Measurements from ENCODE around the gene OLIG3.
A peak's percentile ranks its signal among the peaks of the same experiment; 100 is the strongest.

OLIG3 gene

DNA sequence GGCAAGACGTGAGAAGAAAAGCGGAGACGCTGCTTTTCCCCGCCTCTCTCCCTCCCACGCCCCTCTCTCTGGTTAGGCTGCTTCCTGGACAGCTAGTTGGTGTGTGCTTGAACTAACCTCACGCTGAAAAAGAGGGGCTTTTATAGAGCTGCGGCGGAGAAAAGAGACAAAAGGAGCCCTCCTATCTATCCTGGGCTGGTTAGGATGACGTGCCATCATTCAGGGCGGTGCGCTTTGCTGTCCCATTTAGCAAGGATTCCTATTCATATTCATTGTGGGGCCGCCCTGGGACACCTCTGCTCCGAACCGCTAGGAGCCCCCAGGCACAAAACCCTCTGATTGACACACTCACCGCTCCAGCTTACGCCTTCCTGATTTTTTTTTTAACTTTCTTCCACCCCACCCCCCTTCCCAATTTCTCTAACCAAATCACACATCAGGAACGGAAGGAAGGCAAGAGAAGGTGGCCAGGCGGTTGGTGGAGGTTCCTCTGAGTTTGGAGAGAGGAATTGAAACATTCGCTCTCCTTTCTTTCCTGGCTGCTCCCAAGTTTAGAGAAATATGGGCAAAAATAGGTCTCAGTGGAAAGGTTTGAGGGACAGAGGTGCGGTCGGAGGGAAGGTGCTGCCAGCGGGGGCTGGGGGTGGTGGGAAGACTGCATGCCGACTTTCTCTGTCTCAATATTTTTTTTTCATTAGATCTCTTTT lies at the start of gene OLIG3:
TSS of gene OLIG3 (minus strand) at position 114 of the 707 bp plus-strand sequence. CDS start 224 bp downstream, outside the sequence.
- no peak for DNase-seq (ENCODE audit: low read depth in 3 of 3)

DNA sequence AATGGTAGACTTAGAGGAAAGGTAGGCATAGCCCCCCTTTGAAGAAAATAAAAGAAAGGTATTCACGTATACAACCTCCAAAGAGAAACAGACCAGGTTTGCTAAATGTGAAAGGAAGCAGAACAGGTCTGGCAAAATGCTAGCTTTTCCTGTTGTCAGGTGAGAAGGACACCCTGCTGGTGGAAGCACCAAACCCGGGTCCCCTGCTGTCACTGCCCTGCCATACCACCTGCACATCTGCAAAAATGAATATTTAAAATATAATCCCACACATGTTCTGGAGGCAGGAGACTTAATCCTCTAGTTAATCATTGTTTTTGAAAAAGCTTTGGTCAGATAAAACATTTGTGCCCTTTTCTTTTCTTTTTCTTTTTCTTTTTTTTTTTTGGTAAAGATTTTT lies 48.9 kb upstream of the OLIG3 start:
- no peak for DNase-seq (ENCODE audit: low read depth in 3 of 3)

DNA sequence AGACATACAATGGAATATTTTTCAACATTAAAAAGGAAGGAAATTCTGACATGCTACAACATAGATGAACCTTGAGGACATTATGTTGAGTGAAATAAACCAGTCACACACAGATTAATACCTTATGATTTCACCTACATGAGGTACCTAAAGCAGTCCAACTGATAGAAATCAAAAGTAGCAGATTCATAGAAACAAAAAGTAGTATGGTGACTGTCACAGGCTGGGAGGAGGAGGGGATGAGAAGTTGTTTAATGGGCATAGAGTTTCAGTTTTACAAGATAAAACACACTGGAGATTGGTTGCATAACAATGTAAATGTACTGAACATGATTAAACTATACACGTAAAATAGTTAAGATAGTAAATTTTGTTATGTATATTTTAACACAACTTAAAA lies 48.5 kb upstream of the OLIG3 start:
- DNase-seq (ENCODE audit: low read depth in 3 of 3): no peak

DNA sequence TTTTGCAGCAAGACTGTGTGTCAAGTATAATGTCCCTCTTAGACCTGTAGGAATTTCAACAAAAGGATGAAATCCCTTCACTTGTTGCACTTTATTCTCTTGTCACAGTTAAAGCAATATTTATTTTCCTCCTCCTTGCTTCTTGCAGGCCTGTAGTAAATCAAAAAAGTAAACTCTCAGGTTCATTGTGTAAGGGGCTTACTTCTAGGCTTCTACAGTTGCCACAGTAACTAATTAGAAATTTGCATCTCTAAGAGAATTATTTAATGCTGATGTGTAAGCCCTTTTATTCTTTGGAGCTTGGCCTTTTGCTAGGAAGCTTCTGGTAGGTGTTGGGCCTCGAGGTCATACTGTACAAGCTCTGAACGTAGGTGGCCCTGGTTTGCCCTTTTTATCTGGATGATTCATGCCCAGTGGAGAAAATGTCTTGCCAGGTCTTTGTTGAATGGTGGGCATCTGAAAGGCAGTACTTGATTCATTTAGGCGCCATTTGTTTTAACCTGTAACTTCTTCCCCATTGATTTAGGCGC lies 47.4 kb upstream of the OLIG3 start:
- DNase-seq (ENCODE audit: low read depth in 3 of 3): no peak

DNA sequence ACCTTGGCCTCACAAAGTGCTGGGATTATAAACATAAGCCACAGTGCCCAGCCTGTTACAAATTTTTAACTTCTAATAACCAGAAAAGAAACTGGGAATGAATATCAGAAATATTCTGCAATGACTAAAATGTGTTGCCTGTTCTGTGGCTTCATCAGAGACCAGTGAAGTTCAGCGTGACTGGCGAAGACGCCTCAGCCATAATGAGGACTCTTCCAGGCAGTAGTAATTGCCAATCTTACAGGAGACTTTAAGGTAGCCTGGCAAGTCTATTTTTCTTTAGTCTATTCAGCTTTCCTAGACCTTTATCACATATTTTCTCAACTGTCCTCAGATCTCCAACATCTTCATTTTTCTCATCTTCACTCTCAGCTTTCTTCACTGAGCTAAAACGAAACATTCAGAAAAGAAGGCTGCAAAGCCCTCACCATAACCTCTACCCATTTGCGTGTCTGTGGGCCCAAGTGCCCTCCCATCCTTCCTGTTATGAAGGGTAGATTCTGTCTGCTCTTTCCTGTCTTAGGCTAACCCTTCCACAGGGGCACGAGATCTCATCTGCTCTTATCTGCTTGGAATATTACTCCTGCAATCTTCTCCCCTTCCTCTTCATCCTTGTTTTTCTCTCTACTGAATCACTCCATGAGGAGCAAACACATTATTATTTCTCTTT lies 42.0 kb upstream of the OLIG3 start:
- peak in 1 of 3 experiments; percentile 21 for DNase-seq (ENCODE audit: low read depth in 3 of 3)

DNA sequence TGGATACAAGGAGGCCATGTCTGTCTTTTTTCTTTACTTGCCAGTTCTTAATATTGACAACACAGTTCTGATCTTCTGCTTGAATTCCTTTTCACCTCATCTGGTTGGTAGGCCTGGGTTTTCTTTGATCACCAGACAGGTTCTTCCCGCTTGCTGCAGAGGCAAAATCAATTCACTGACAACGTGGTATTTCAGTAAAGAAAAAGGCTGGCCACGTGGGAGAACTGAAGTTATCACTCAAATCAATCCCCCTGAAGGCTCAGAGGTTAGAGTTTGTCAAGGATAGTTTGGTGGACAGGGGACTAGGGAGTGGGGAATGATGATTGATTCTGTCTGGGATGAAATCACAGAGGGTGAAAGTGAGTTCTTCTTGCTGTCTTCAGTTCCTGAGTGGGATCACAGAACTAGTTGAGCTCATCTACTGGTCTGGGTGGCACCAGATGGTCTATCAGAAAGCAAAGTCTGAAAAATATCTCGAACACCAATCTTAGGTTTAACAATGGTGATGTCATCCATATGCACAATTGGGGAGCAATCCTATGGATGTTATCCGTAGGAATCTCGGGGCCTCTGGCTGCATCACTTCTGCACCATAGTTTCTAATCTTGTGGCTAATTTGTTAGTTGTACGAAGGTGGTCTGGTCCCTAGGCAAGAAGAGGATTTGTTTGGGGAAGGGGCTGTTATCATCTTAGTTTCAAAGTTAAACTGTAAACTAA lies 37.3 kb upstream of the OLIG3 start:
- no peak for DNase-seq (ENCODE audit: low read depth in 3 of 3)

DNA sequence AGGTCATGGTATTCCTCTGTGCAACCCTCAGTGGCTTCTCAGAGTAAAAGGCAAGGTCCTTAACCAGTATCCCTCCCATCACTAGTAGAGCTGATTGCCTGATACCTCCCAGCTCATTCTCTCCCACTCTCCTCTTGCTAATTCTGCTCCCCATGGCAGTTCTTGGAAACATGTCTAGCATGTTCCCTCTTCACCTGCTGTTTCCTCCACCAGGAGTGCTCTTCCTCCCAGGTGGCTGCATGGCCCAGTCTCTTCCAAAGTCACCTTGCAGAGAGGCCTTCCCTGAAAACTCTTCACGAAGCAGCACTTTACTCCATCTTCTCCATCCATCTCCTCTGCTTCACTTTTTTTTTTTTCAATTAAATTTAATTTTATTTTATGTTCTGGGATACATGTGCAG lies 36.2 kb upstream of the OLIG3 start:
- no peak for DNase-seq (ENCODE audit: low read depth in 3 of 3)

DNA sequence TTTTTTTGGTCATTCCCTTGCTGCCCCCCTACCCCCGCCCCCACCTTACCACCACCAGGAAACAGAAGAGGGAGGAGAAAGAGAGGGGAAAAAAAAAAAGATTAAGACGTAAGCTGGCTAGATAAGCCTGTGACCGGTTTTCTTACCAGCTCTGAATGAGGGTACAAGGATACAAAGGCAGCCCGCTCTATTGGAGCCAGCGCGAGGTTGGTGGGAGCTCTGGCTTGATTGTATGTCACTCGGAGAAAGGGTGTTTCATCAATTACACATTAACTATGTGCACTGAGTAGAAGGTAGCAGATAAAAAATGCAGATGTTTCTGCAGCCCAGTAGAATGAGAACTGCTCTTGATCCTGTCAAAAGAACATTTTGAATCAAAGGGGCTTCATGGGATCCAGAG lies 28.6 kb upstream of the OLIG3 start:
- DNase-seq (ENCODE audit: low read depth in 3 of 3): no peak

DNA sequence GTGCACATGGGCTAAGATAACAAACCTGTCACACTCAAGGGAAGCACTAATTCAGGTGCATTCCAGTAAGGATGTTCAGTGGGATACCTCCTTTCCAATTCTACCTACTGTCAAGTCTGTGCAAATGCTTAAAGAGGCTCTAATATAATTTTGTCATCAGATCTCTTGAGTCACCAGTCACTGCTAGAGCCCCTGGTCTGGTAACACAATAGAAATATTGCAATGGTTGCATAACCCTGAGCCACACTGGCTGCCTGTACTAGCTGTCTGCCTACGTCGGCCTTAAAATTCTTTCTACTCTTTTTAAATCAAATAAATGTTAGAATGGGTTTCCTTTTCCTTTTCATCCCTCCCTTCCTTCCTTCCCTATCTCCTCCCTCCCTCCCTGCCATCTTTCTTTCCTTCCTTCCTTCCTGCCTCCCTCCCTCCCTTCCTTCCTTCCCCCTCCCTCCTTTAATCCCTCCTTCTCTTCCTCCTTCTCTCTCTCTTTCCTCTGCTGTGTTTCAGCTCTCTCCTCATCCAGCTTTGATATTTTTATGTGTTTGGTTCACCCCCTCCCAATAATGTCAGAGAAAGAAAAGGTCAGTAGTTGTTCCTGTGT lies 28.1 kb upstream of the OLIG3 start:
- no peak for DNase-seq (ENCODE audit: low read depth in 3 of 3)

DNA sequence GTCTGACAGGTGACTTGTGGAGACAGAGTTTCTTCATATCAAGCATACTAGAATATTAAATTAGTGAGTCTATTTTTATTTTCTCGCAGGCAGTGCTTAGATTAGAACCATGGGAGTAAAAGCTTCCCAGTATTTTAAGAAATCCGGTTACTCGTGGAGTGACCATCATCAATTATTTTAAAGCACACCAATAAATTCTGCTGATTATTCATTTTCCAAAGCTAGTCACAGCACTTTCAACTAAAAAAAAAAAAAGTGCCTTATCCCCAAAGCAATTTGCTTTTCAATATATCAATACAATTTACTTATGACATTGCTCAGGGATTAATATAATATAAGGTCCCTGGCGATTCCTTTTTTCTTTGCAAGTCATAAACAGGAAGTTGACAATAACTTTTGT lies 26.3 kb upstream of the OLIG3 start:
- no peak for DNase-seq (ENCODE audit: low read depth in 3 of 3)

DNA sequence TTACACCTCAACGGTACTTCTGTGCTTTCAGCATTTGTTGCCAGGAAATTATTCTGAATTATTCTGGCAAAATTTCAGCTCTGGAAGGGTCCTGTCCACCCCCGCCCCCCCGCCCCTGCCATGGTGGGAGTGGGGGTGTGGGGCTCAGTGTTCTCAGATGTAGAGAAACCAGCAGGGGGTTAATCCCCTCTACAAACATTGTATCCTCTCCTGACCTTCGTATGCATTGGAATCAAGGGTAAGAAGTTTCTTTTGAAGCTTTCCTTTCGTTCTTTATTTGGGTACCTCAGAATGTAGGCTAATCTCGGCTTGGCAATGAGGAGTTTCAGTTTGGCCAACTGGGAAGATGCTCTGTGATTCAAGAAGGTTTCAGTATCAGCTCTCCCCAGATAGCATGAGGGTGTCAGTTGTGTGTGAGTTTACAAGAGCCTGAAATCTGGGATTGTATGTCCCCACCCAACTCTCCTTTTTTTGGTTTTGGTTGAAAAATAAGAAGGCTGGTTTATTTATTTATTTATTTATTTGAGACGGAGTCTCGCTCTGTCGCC lies 25.5 kb upstream of the OLIG3 start:
- DNase-seq (ENCODE audit: low read depth in 3 of 3): no peak

DNA sequence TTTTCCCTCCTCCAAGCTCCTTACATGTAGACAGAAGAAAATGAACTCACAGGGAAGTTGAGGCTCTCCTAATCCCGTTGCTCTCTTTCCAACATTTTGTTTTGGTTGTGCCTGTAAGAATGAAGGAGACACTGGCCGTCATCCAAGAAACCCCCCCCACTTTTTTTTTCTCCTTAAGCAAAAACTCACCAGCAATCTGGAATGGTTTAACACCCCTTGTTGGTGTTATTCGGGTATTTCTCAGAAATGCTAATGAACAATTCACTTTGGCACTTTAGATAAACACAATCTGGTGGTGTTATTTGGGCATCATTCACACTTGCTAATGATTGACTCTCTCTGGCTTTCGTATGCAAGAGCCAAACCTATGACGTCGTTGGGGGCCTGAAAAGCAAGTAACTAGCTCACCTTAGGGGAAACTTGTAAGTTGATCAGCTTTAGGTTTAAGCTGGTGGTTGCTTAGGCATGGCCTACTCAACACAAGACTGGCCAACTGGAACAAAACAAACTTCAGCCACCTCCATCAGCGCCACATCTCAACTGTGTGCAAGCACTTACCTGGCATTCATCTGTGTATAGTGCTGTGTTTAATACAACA lies 24.3 kb upstream of the OLIG3 start:
- no peak for DNase-seq (ENCODE audit: low read depth in 3 of 3)

DNA sequence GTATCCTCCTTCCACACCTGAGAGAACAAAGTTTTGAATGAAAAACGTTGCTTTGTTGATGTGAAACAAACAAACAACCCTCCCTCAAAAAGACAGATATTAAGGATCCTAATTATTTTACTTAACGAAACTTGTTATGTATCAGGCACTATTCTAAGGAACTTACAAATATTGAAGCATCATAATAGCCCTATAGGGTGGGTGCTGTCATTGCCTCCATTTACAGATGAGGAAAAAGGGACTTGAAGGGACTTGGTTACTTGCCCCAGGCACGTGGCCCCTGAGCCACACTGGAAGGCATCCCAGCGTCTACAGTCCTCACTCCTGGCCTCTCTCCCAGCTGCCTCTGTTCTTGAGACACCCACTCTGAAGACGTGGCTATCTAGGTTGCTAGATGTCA lies 20.2 kb upstream of the OLIG3 start:
- no peak for DNase-seq (ENCODE audit: low read depth in 3 of 3)

DNA sequence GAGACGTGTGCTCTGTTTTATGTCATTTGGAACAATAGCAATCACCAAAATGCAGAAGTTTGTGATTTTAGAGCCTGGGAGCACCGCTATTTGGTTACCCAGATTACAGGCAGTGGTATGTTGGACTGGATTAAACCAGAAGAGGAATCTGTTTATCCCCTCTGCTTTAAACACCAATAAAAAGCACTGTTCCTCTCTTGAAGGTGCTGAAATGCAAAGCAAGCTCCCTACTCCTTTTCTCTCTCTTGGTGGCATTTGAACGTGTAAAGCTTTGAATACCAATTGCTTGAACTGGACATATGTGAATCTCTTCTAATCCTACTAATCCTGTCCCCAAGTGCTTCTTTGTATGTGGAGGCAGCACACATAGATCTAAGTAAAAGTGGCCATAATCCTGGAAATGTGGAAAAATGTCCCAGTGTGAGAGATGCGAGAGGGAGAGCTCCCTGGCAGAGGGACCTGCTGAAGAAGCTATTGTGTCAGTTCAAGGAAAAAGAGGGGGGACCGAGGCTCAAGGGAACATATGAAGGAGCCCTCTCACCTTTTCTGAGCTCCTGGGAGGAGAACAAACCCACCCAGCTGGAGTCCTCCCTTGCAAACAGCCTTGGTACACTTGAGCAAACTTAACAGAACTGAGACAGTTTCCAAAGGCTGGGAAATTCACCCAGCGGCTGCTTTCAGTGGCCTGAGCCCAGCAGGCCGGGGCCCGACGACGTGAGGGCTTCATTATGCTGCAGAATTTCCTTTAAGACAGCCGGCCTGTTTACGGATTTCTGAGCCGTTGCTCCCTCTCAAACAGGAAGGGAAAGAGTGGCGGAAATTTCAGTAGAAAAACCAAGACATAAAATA lies 18.8 kb upstream of the OLIG3 start:
- no peak for DNase-seq (ENCODE audit: low read depth in 3 of 3)

DNA sequence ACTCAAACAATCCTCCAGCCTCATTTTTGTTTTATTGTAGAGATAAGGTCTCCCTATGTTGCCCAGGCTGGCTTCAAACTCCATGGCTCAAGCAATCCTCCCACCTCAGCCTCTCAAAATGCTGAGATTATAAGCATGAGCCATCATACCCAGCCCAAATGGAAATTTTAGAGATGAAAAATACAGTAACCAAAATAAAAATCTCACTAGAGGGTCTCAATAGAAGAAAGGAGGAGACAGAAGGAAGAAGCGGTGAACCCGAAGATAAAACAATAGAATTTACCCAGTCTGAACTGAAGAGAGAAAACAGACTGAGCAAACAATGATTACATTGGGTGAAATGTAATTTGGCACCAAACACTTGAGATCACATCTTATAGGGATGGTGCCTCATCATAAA lies 16.7 kb upstream of the OLIG3 start:
- DNase-seq (ENCODE audit: low read depth in 3 of 3): no peak

DNA sequence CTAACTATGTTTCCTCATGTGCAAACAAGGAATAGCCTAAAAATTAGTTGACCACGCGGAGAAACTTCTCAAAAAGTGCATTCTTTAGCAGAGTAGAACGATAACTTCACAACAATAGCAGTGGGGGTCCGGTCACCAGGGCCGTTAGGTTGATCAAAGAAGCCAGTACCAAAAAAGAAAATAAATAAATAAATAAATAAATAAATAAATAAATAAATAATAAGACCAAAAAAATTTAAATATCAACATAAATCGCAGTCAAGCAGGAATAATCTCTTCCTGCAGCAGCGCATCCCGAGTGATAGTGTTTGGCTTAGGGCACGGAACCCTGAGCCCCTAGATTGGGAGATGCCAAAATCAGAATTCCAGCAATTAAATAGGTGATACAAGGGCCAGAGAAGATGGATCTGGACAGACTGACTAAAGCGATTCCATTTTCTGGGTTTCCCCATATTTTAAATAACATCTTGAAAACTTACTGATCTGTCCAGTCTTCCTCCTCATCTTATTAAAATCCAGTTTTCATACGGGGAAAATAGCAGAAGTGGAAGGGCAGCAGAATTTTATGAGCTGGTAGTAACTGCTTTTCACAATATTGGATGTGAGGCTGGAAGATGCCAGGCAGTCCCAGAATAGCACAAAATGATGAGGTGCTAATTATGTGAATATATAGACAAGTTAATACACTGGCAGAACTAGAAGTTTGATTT lies 4.4 kb upstream of the OLIG3 start:
- no peak for DNase-seq (ENCODE audit: low read depth in 3 of 3)

DNA sequence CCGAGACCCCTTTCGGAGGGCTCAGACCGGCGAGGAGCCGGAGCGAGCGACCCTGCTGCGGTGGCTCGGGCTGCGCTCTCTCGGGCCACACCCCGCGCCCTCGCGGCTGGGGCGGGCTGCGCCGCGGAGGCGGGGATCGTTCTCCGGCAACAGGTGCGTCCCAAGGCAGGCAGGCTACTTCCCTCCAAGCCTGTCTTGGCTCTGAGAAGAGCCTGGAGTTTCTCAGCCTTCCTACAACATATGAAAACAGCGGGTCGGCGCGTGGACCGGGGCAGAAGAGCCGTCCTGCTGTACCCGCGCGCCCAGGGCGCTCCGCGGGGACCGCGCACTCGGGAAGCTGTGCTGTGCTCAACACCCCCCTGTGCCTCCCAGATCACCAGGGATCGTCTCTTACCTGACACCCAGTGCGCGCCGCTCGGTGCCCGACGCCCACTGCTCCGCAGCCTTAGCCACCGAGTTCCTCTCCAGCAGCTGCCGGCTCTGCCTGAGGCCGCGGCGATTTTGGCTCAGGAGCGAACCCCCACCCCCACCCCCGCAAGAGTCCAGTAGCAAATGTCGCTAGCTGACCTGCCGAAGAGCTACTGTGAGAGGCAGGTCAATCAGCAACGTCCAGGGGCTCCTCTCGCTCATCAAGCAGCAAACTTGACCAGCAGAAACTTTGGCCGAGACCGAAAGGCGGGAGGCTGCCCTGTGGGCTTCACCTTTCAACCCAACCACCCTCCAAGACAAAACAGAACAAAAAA lies 3.7 kb upstream of the OLIG3 start:
- no peak for DNase-seq (ENCODE audit: low read depth in 3 of 3)

DNA sequence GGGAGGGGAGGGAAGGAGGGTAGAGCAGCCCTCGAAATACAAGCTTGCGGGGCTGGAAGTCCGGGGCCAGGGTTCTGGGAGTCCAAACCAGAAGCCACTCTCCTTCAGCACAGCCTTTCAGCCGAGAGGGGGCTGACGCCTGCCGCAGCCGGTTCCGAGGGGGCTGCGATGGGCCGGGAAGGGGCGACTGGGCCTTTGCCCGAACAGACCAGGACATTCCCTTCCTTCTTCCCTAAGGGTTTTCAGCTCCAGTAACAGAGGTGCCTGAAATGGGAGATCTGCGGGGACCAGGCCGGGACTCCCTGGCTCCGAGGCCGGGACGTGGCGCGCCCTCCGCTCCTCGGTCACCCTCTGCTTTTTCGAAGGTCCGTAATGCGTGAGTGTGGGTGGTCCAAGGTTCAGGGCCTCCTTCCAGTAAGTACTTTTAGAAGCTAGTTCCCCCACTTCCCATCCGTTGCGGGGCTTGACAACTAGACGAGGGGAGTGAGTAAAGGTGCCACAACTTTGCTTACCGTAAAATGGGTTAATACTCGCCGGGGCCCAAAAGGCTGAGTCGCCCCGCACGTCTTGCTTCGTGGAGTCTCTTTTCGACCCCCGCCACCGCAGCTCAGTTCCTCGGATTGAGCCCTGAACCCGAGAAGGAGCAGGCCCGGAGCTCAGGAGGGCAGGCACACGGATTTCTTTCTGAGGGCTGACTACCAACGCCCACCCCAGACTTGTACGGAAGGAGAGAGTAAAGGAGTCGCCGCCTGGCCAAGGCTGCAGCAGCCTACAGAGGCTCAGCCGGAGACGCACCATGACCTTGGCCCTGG lies 2.9 kb upstream of the OLIG3 start:
- no peak for DNase-seq (ENCODE audit: low read depth in 3 of 3)

Data from stimulated activated CD4-positive, alpha-beta T cell treated with anti-CD3 and anti-CD28 coated beads, TNF-alpha, amount 100 ng/mL, for 24 hours (primary cell).